ENCODE results near the gene SGSM2. TPM values are rescaled to one million over a fixed set of nuclear protein-coding genes. Genes with fewer than 3 reads are reported as not detected.

SGSM2 gene, protein sequence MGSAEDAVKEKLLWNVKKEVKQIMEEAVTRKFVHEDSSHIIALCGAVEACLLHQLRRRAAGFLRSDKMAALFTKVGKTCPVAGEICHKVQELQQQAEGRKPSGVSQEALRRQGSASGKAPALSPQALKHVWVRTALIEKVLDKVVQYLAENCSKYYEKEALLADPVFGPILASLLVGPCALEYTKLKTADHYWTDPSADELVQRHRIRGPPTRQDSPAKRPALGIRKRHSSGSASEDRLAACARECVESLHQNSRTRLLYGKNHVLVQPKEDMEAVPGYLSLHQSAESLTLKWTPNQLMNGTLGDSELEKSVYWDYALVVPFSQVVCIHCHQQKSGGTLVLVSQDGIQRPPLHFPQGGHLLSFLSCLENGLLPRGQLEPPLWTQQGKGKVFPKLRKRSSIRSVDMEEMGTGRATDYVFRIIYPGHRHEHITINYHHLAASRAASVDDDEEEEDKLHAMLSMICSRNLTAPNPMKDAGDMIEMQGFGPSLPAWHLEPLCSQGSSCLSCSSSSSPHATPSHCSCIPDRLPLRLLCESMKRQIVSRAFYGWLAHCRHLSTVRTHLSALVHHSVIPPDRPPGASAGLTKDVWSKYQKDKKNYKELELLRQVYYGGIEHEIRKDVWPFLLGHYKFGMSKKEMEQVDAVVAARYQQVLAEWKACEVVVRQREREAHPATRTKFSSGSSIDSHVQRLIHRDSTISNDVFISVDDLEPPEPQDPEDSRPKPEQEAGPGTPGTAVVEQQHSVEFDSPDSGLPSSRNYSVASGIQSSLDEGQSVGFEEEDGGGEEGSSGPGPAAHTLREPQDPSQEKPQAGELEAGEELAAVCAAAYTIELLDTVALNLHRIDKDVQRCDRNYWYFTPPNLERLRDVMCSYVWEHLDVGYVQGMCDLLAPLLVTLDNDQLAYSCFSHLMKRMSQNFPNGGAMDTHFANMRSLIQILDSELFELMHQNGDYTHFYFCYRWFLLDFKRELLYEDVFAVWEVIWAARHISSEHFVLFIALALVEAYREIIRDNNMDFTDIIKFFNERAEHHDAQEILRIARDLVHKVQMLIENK
- total RNA-seq = 12.9 and 20.5 TPM in 2 replicates

DNA sequence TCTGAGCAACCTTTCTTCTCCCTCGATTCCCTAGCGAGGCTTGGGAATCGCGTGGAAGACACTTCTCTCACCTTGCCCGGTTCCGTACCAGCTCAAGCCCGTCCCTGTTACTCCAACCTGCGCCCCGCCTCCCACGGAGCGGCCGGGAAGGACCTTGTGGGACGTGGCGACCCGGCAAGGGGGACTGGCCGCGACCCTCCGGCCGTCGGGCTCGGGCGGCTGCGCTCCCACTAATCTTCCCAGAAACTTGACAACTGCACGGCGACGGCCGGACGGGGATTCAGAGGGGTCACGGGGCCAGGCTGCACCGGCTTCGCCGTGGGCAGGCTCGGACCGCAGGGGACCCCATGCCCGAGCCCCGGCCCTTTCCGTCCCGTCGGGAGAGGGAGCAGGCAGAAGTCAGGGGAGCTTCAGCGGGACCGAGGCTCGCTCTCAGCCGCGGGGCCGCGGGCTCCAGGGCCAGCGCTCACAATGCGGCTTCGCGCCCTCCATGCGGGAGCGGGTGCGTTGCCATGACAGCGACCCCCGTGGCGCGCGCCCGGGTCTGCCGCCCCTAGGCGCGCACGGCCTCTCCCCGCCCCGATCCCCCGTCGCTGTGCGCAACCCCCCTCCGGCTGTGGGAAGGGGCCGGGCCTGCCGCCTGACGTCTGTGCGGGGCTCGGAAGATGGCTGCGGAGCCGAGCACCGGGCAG lies at the start of gene SGSM2:
TSS of gene SGSM2 (plus strand) at position 650 of the 692 bp plus-strand sequence. CDS start 188 bp downstream, outside the sequence.

DNA sequence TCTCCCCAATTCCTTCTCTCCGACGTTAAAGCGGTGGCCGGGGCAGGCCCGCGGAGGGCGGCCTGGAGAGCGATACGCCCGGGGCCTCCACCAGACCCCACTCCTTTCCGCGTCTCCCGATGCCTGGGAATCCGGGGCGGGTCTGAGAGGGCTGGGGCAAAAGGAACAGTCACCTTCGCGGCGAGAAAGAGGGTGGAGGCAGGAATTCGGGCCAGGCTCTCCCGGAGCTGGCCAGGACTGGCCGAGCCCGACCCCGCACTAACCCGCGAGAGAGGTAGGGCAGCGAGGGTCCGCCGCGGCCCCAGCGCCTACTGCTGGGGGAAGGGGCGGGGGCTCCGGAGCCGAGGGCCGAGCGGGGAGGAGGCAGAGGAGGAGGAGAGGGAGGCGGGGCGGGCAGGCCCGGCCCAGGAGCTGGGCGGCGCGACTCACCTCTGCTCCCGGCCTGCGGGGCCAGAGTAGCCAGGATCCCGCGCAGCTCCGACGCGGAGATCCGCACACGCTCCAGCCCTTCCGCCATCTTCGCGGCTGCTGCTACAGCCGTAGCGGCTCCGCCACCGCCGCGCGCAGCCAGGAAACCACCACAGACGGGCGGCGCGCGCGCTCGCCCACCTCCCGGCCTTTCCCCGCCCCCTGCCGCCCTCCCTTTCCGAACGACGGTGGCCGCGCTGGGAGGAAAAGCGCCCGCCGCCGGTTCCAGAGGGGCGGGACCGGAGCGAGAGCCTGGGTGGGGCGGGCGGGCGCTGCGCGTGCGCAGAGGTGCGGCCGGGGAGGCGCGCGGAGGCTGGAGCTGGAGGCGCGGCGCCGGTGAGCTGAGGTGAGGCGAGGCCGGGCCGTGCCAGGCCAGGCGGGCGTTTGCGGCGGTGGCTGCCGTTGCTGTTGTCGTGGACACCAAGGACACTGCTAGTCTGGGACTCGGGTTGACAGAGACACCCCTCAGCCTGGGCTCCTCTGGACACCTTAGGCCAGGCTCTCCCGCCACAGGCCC lies 33.8 kb upstream of the SGSM2 start, which contains the start of the genes SMG6 and SRR:
TSS of gene SMG6 (minus strand) at position 582 of the 985 bp plus-strand sequence. CDS start at position 517, 65 bp downstream.
TSS of gene SRR (plus strand) at position 747 of the 985 bp plus-strand sequence. CDS start 11,611 bp downstream, outside the sequence.

DNA sequence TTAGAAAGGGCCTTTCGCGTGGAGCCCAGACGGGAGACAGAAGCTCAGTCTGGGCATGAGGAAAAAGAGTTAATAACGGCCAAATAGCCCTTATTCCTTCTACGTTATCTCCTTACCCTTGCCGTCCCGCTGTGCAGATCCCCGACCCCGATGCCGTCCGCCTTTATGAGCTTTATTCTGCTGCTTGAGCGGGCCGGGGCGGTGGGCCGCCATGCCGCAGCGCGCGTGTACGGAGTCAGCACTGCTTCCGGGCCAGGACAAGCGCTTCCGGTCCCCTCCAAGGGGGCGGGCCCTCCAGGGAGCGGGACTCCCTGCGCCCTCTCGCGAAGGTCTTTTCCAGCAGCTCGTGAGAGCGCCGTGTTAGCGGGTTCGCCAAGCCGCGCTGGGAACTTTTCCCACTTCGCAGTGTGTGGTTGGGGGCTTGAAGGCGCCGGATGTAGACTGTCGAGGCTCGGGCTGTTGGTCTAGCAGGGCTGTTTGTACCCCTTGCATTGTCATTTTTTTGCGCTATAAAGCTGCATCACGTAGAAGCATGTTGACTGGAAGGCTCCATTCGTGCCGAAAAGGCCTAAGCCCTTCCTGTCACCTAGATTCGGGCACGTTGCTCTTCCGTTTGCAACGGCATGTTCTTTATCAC lies 968 bp upstream of the SGSM2 start, which contains the start of gene TSR1:
TSS of gene TSR1 (minus strand) at position 243 of the 637 bp plus-strand sequence. CDS start at position 213, 30 bp downstream.

DNA sequence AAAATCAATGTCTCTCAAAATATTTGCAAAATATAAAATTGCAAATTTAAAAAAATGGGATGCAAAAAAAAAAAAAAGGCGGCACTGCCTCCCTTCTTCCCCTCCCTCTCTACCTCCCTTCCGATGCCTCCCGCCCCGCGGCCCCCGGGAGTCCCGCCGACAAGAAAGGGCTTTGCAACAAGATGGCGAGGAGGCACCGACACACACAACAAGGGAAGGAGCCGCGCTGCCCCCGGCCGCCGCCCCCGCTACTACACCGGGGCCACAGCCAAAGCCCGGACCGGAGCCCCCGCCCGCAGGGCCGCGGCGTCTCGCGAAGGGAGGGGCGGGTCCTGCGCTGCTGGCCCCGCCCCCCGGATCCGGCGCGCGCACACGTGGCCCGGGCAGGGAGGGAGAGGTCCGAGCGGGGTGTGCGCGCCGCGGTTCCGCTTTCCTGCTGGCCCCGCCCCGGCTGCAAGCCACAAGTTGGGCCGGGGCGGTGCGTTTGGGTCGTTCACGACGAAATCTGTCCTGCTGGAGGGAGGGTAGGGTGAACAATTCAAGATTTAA lies 63.6 kb downstream of the SGSM2 start, which contains the start of gene MNT:
TSS of gene MNT (minus strand) at position 184 of the 549 bp plus-strand sequence. CDS start 348 bp downstream, outside the sequence.

Other genes starting within 250 kb of the SGSM2 start
- 30.3 and 46.1 TPM in 2 replicates for gene SMG6, start 33.7 kb upstream of the SGSM2 start, total RNA-seq
- gene SRR, start 33.6 kb upstream of the SGSM2 start, total RNA-seq = 13.3 and 16.4 TPM in 2 replicates
- 39.8 and 40.1 TPM in 2 replicates for gene TSR1, start 1.0 kb upstream of the SGSM2 start, total RNA-seq
- gene MNT, start 63.6 kb downstream of the SGSM2 start, total RNA-seq = 5.0 and 15.9 TPM in 2 replicates
- 12.4 and 16.3 TPM in 2 replicates for gene METTL16, start 174.4 kb downstream of the SGSM2 start, total RNA-seq